HepG2 (cell line): Measurements from ENCODE around the gene CST4. TPM values are rescaled to one million over a fixed set of nuclear protein-coding genes. Genes with fewer than 3 reads are reported as not detected.

Experiments
- ATAD3A ChIP-seq: sonication (generic); formaldehyde crosslinking; IDR thresholded peaks from 2 replicates; pipeline ENCODE4 v1.4.0; 2020; ENCODE audit warnings: missing genetic modification reagents
- CHCHD3 ChIP-seq: sonication (generic); formaldehyde crosslinking; IDR thresholded peaks from 2 replicates; pipeline ENCODE4 v1.8.0; 2022; ENCODE audit warnings: mild to moderate bottlenecking, missing genetic modification reagents, moderate library complexity
- EED ChIP-seq: sonication (generic); formaldehyde crosslinking; IDR thresholded peaks from 2 replicates; pipeline ENCODE4 v1.5.0; 2020; ENCODE audit warnings: mild to moderate bottlenecking, missing genetic modification reagents
- EP300 ChIP-seq, 3 experiments: sonication (generic) in 1 of 3; formaldehyde crosslinking in 1 of 3; IDR thresholded peaks; 2 replicates each; pipeline versions ENCODE4 v1.5.1 to v1.6.1; 2011 to 2020; ENCODE audit warnings: low read depth in 2 of 3, low read length in 2 of 3, borderline replicate concordance in 1 of 3, improper control_type of control experiment in 1 of 3, mild to moderate bottlenecking in 1 of 3, missing genetic modification reagents in 1 of 3, moderate library complexity in 1 of 3
- FOXM1 ChIP-seq: sonication (generic); formaldehyde crosslinking; IDR thresholded peaks from 2 replicates; pipeline ENCODE4 v1.5.0; 2020; ENCODE audit warnings: missing genetic modification reagents
- HCFC1 ChIP-seq: fragments of 150-350 bp; IDR thresholded peaks from 2 replicates; pipeline ENCODE4 v1.6.1; 2014; ENCODE audit warnings: low read depth, low read length
- HMG20A ChIP-seq: IDR thresholded peaks from 2 replicates; pipeline ENCODE4 v1.6.1; 2016; ENCODE audit warnings: borderline replicate concordance
- KMT2A ChIP-seq: sonication (generic); formaldehyde crosslinking; IDR thresholded peaks from 2 replicates; pipeline ENCODE4 v1.4.0; 2020; ENCODE audit warnings: missing genetic modification reagents
- NFKBIZ ChIP-seq: IDR thresholded peaks from 2 replicates; pipeline ENCODE4 v1.6.1; 2018; ENCODE audit warnings: missing genetic modification reagents, missing compliant biosample characterization
- WIZ ChIP-seq: sonication (generic); formaldehyde crosslinking; IDR thresholded peaks from 2 replicates; pipeline ENCODE4 v1.5.1; 2020; ENCODE audit warnings: mild to moderate bottlenecking, missing genetic modification reagents
- ZBTB3 ChIP-seq: sonication (generic); formaldehyde crosslinking; IDR thresholded peaks from 2 replicates; pipeline ENCODE4 v1.4.0; 2020; ENCODE audit warnings: low read depth, mild to moderate bottlenecking, moderate library complexity, missing genetic modification reagents, borderline replicate concordance
- ZNF263 ChIP-seq: sonication (generic); formaldehyde crosslinking; IDR thresholded peaks from 2 replicates; pipeline ENCODE4 v1.4.0; 2020; ENCODE audit warnings: missing genetic modification reagents
- ZNF431 ChIP-seq: sonication (generic); formaldehyde crosslinking; IDR thresholded peaks from 2 replicates; pipeline ENCODE4 v1.9.0; 2022; ENCODE audit warnings: missing genetic modification reagents, low read depth, mild to moderate bottlenecking, borderline replicate concordance
- ZNF484 ChIP-seq: sonication (generic); formaldehyde crosslinking; IDR thresholded peaks from 2 replicates; pipeline ENCODE4 v1.5.1; 2020; ENCODE audit warnings: mild to moderate bottlenecking, low read depth, missing genetic modification reagents, borderline replicate concordance
- ZNF598 ChIP-seq: sonication (generic); formaldehyde crosslinking; IDR thresholded peaks from 2 replicates; pipeline ENCODE4 v1.5.1; 2020; ENCODE audit warnings: mild to moderate bottlenecking, missing genetic modification reagents, borderline replicate concordance
- ZNF678 ChIP-seq: sonication (generic); formaldehyde crosslinking; IDR thresholded peaks from 2 replicates; pipeline ENCODE4 v1.4.0; 2020; ENCODE audit warnings: mild to moderate bottlenecking, missing genetic modification reagents
- polyA plus RNA-seq, 8 experiments: library from polyadenylated mRNA; depleted of rRNA in 3 of 8; stranded (reverse) in 7 of 8; unstranded in 1 of 8; fragments of >200 nt; fragmentation: Illumina TruSeq in 4 of 8; extraction: Trizol in 4 of 8; gene quantifications; 2 replicates each; pipeline versions ENCODE4 v1.2.1 to v1.2.3, GENCODE V29; 2011 to 2016; ENCODE audit warnings: low read depth in 4 of 8, missing spikeins in 1 of 8, mixed read lengths in 1 of 8; ENCODE audit not compliant: insufficient read depth in 1 of 8
- total RNA-seq, 5 experiments: library from RNA; depleted of rRNA; stranded (reverse); fragments of >200 nt; fragmentation: Illumina TruSeq; extraction: Trizol; gene quantifications; 2 replicates each; pipeline ENCODE4 v1.2.3, GENCODE V29; 2016; ENCODE audit warnings: low read depth in 1 of 5
- TF ChIP-seq, protein P1 (sequence below): sonication (generic); formaldehyde crosslinking; IDR thresholded peaks from 2 replicates; pipeline ENCODE4 v1.4.0; 2020; ENCODE audit warnings: missing genetic modification reagents, mild to moderate bottlenecking, borderline replicate concordance
- TF ChIP-seq, protein P2 (sequence below), 2 experiments: sonication (generic) in 1 of 2; formaldehyde crosslinking in 1 of 2; IDR thresholded peaks; 2 replicates each; pipeline versions ENCODE4 v1.4.0 to v1.6.1; 2018 to 2020; ENCODE audit warnings: missing genetic modification reagents in 2 of 2, borderline replicate concordance in 1 of 2, low read depth in 1 of 2, mild to moderate bottlenecking in 1 of 2, missing biosample characterization in 1 of 2
- TF ChIP-seq, protein P3 (sequence below): sonication (generic); formaldehyde crosslinking; IDR thresholded peaks from 2 replicates; pipeline ENCODE4 v1.4.0; 2020; ENCODE audit warnings: missing genetic modification reagents, mild to moderate bottlenecking, borderline replicate concordance
- TF ChIP-seq, protein P4 (sequence below): sonication (generic); formaldehyde crosslinking; IDR thresholded peaks from 2 replicates; pipeline ENCODE4 v1.5.0; 2020; ENCODE audit warnings: missing genetic modification reagents

CST4 gene
- total and polyA plus RNA-seq, 2 of the 13 experiments (the other 11 are each of a cell fraction or from before 2014, with no cell fraction given): not detected

DNA sequence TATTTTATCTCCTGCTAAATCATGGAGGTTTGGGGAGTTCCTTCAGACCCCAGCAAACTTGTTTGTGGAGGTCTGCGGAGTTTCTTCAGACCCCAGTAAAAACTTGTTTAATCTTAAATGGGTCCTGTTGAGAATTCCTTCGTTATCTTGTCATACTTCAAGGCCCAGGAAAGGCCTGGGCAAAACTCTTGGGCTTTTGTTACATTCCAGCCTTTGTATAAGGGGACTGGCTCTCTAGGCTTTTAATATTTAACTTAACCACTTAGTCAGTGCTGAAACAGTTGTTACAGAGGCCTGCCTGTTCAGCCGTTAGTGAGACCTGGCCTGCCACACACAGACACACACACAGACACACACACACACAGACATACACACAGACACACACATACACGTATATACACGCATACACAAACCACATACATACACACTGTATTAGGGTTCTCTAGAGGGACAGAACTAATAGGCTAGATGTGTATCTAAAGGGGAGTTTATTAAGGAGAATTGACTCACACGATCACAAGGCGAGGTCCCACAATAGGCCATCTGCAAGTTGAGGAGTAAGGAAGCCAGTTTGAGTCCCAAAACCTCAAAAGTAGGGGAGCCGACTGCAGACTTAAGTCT, 29.7 kb downstream of the CST4 start (continued):
- TF ChIP-seq ZNF598 (CRISPR knock-in tag): no peak
- no peak for TF ChIP-seq KMT2A (CRISPR knock-in tag)
- TF ChIP-seq, protein P1, sequence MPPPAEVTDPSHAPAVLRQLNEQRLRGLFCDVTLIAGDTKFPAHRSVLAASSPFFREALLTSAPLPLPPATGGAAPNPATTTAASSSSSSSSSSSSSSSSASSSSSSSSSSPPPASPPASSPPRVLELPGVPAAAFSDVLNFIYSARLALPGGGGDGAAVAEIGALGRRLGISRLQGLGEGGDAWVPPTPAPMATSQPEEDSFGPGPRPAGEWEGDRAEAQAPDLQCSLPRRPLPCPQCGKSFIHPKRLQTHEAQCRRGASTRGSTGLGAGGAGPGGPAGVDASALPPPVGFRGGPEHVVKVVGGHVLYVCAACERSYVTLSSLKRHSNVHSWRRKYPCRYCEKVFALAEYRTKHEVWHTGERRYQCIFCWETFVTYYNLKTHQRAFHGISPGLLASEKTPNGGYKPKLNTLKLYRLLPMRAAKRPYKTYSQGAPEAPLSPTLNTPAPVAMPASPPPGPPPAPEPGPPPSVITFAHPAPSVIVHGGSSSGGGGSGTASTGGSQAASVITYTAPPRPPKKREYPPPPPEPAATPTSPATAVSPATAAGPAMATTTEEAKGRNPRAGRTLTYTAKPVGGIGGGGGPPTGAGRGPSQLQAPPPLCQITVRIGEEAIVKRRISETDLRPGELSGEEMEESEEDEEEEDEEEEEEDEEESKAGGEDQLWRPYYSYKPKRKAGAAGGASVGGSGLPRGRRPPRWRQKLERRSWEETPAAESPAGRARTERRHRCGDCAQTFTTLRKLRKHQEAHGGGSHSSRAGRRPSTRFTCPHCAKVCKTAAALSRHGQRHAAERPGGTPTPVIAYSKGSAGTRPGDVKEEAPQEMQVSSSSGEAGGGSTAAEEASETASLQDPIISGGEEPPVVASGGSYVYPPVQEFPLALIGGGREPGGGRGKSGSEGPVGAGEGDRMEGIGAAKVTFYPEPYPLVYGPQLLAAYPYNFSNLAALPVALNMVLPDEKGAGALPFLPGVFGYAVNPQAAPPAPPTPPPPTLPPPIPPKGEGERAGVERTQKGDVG (CRISPR knock-in tag): no peak
- TF ChIP-seq FOXM1 (CRISPR knock-in tag): no peak
- 0 out of 2 replicates have a peak, but pooled peaks have one; percentile 31 for TF ChIP-seq ZNF263 (CRISPR knock-in tag)
- TF ChIP-seq, protein P2, sequence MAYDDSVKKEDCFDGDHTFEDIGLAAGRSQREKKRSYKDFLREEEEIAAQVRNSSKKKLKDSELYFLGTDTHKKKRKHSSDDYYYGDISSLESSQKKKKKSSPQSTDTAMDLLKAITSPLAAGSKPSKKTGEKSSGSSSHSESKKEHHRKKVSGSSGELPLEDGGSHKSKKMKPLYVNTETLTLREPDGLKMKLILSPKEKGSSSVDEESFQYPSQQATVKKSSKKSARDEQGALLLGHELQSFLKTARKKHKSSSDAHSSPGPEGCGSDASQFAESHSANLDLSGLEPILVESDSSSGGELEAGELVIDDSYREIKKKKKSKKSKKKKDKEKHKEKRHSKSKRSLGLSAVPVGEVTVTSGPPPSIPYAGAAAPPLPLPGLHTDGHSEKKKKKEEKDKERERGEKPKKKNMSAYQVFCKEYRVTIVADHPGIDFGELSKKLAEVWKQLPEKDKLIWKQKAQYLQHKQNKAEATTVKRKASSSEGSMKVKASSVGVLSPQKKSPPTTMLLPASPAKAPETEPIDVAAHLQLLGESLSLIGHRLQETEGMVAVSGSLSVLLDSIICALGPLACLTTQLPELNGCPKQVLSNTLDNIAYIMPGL (CRISPR knock-in tag; IDR thresholded peaks at IDR 0.05; ENCODE audit: borderline replicate concordance in 1 of 2, low read depth in 1 of 2): peak in 1 of 2 experiments; percentile 51; a peak in 2 of 4 replicates
- TF ChIP-seq HMG20A (CRISPR knock-in tag): peak; percentile 36; the same call in 1 of the 2 replicates
- TF ChIP-seq ZNF431: 0 out of 2 replicates have a peak, but pooled peaks have one; percentile 22
- no peak for TF ChIP-seq WIZ (CRISPR knock-in tag)
- no peak for TF ChIP-seq NFKBIZ
- TF ChIP-seq EED: no peak; the same call in 1 of the 2 replicates
- TF ChIP-seq ZNF678 (CRISPR knock-in tag): no peak
- TF ChIP-seq, protein P3, sequence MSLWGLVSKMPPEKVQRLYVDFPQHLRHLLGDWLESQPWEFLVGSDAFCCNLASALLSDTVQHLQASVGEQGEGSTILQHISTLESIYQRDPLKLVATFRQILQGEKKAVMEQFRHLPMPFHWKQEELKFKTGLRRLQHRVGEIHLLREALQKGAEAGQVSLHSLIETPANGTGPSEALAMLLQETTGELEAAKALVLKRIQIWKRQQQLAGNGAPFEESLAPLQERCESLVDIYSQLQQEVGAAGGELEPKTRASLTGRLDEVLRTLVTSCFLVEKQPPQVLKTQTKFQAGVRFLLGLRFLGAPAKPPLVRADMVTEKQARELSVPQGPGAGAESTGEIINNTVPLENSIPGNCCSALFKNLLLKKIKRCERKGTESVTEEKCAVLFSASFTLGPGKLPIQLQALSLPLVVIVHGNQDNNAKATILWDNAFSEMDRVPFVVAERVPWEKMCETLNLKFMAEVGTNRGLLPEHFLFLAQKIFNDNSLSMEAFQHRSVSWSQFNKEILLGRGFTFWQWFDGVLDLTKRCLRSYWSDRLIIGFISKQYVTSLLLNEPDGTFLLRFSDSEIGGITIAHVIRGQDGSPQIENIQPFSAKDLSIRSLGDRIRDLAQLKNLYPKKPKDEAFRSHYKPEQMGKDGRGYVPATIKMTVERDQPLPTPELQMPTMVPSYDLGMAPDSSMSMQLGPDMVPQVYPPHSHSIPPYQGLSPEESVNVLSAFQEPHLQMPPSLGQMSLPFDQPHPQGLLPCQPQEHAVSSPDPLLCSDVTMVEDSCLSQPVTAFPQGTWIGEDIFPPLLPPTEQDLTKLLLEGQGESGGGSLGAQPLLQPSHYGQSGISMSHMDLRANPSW (CRISPR knock-in tag): no peak
- TF ChIP-seq HCFC1: no peak
- TF ChIP-seq ZBTB3 (CRISPR knock-in tag): no peak
- no peak for TF ChIP-seq CHCHD3 (CRISPR knock-in tag)
- no peak for TF ChIP-seq ZNF484 (CRISPR knock-in tag)
- peak in 1 of 2 experiments; percentile 73; a peak in 2 of 4 replicates for TF ChIP-seq EP300 (IDR thresholded peaks at IDR 0.05; ENCODE audit: low read depth in 2 of 2, low read length in 2 of 2)
- peak; percentile 57; the same call in 1 of the 2 replicates for TF ChIP-seq EP300 (CRISPR knock-in tag; IDR thresholded peaks at IDR 0.05; ENCODE audit: borderline replicate concordance)
- TF ChIP-seq ATAD3A (CRISPR knock-in tag): no peak
- TF ChIP-seq, protein P4, sequence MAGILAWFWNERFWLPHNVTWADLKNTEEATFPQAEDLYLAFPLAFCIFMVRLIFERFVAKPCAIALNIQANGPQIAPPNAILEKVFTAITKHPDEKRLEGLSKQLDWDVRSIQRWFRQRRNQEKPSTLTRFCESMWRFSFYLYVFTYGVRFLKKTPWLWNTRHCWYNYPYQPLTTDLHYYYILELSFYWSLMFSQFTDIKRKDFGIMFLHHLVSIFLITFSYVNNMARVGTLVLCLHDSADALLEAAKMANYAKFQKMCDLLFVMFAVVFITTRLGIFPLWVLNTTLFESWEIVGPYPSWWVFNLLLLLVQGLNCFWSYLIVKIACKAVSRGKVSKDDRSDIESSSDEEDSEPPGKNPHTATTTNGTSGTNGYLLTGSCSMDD (CRISPR knock-in tag): no peak
